GM12878 (cell line): Measurements from ENCODE around the gene TMEM181. TPM values are rescaled to one million over a fixed set of nuclear protein-coding genes. Genes with fewer than 3 reads are reported as not detected.

Source experiments
- ATAC-seq: fragments of 200-7000 bp; cut with Tn5 transposase; 3 replicates; pipeline ENCODE4 v1.9.1; 2020; ENCODE audit warnings: mild to moderate bottlenecking, moderate library complexity
- BruUV-seq: library from RNA; stranded (reverse); fragments of 400-500 nt; replicated peaks from 2 replicates; lab custom pipeline; 2021; lab: Mats Ljungman, UMichigan
- CTCF ChIA-PET: fragments of 300-600 bp; sonication (Branson Sonifier 250); formaldehyde crosslinking; extraction: SDS; loops from one replicate; lab custom pipeline; 2021; ENCODE audit warnings: inconsistent platforms; lab: Yijun Ruan, JAX
- POLR2A ChIA-PET: fragments of 350-600 bp; formaldehyde crosslinking; extraction: SDS; loops from one replicate; lab custom pipeline; 2021; ENCODE audit warnings: inconsistent platforms; lab: Charles Lee
- RAD21 ChIA-PET: fragments of 300-600 bp; sonication (Branson Sonifier 250); formaldehyde crosslinking; loops from one replicate; lab custom pipeline; 2023; ENCODE audit warnings: antibody characterized with exemption; ENCODE audit not compliant: unreplicated experiment; lab: Charles Lee
- SMC1A ChIA-PET: fragments of 300-600 bp; sonication (Branson Sonifier 250); formaldehyde crosslinking; loops from one replicate; lab custom pipeline; 2023; ENCODE audit not compliant: unreplicated experiment, uncharacterized antibody; lab: Charles Lee
- DNase-seq: peaks from one replicate; pipeline ENCODE4 v3.0.0-alpha.2; 2011; ENCODE audit warnings: low read depth, low spot score
- FAIRE-seq: peaks from 3 replicates; lab custom pipeline; 2011; peaks lifted over from hg19 to GRCh38; lab: Jason Lieb, UNC
- H2AFZ ChIP-seq: 2 replicates; pipeline ENCODE4 v1.6.0; 2011; ENCODE audit warnings: low read depth, low read length, control low read depth; ENCODE audit not compliant: control insufficient read depth
- H3K27ac ChIP-seq: 2 replicates; pipeline ENCODE4 v1.5.1; 2011; ENCODE audit warnings: control low read depth; ENCODE audit not compliant: control insufficient read depth, insufficient read depth
- H3K27me3 ChIP-seq, 2 experiments: replicated peaks in 1 of 2; 2 replicates each; pipeline versions ENCODE4 v1.6.0 to v1.6.1; 2011; ENCODE audit warnings: low read length in 1 of 2; ENCODE audit not compliant: control insufficient read depth in 2 of 2, insufficient read depth in 2 of 2
- H3K36me3 ChIP-seq, 2 experiments: 2 replicates each; pipeline ENCODE4 v1.5.1; 2011; ENCODE audit warnings: low read length in 1 of 2; ENCODE audit not compliant: control insufficient read depth in 2 of 2, insufficient read depth in 2 of 2
- H3K4me1 ChIP-seq: 2 replicates; pipeline ENCODE4 v1.6.1; 2011; ENCODE audit warnings: mild to moderate bottlenecking, low read length, moderate library complexity, mixed read lengths; ENCODE audit not compliant: control insufficient read depth, insufficient read depth
- H3K4me2 ChIP-seq: 2 replicates; pipeline ENCODE4 v1.6.0; 2011; ENCODE audit warnings: control low read depth; ENCODE audit not compliant: control insufficient read depth, insufficient read depth
- H3K4me3 ChIP-seq: fragments of 200-600 bp; sonication (generic); 2 replicates; pipeline ENCODE4 v1.5.1; 2016
- H3K79me2 ChIP-seq: 2 replicates; pipeline ENCODE4 v1.6.0; 2011; ENCODE audit warnings: low read length; ENCODE audit not compliant: control insufficient read depth, insufficient read depth
- H3K9ac ChIP-seq: 2 replicates; pipeline ENCODE4 v1.8.0; 2011; ENCODE audit warnings: low read length, control low read depth, mixed read lengths; ENCODE audit not compliant: control insufficient read depth, insufficient read depth
- H3K9me3 ChIP-seq: replicated peaks from 3 replicates; pipeline ENCODE4 v1.5.1; 2011; ENCODE audit warnings: mild to moderate bottlenecking, low read length; ENCODE audit not compliant: control insufficient read depth, insufficient read depth
- H4K20me1 ChIP-seq: 2 replicates; pipeline ENCODE4 v1.6.0; 2011; ENCODE audit not compliant: control insufficient read depth, insufficient read depth
- BRCA1 ChIP-seq: IDR thresholded peaks from 2 replicates; pipeline ENCODE4 v1.6.1; 2011; ENCODE audit warnings: low read depth, low read length, improper control_type of control experiment
- EED ChIP-seq: sonication (generic); IDR thresholded peaks from 2 replicates; pipeline ENCODE4 v1.6.1; 2016; ENCODE audit warnings: antibody characterized with exemption, low read depth
- IKZF1 ChIP-seq: fragments of 450-650 bp; conservative IDR thresholded peaks from 2 replicates; pipeline ENCODE4 v1.6.1; 2017; ENCODE audit warnings: antibody characterized with exemption, mild to moderate bottlenecking
- MEF2A ChIP-seq: IDR thresholded peaks from 2 replicates; pipeline ENCODE4 v1.6.1; 2011; ENCODE audit warnings: low read depth, mild to moderate bottlenecking, low read length, moderate library complexity; ENCODE audit not compliant: insufficient read depth
- MEF2B ChIP-seq: fragments of 450-650 bp; IDR thresholded peaks from 2 replicates; pipeline ENCODE4 v1.6.1; 2018; ENCODE audit warnings: mild to moderate bottlenecking, moderate library complexity; ENCODE audit not compliant: partially characterized antibody, poor library complexity, severe bottlenecking
- MYB ChIP-seq: fragments of 150-350 bp; IDR thresholded peaks from 2 replicates; pipeline ENCODE4 v1.6.1; 2014; ENCODE audit warnings: mild to moderate bottlenecking, low read depth, low read length, borderline replicate concordance
- RELA ChIP-seq: fragments of 450-650 bp; IDR thresholded peaks from 2 replicates; pipeline ENCODE4 v1.8.0; 2014; ENCODE audit warnings: borderline replicate concordance; ENCODE audit not compliant: partially characterized antibody
- ZNF24 ChIP-seq: fragments of 450-650 bp; IDR thresholded peaks from 2 replicates; pipeline ENCODE4 v1.6.1; 2017; ENCODE audit warnings: antibody characterized with exemption, mild to moderate bottlenecking
- WGBS: methylation state at CpG from one replicate; pipeline ENCODE4 v1.1.6; 2016; ENCODE audit warnings: low lambda C conversion rate; ENCODE audit not compliant: insufficient replicate concordance, insufficient coverage; ENCODE audit errors: missing lambda C conversion rate; 5-methylcytosine and 5-hydroxymethylcytosine counted together
- in situ Hi-C: fragments of 300-500 bp; cut with MboI; formaldehyde crosslinking; loops from 9 replicates; pipeline ENCODE4 v1.14.3; 2018; ENCODE audit warnings: mixed read lengths
- intact Hi-C: fragments of 100-400 bp; cut with micrococcal nuclease; formaldehyde crosslinking; loops from one replicate; pipeline ENCODE4 v1.14.2; 2022; ENCODE audit not compliant: unreplicated experiment
- polyA plus RNA-seq, 11 experiments: library from polyadenylated mRNA; depleted of rRNA in 4 of 11; unstranded in 6 of 11; stranded (reverse) in 5 of 11; fragments of >200 nt; fragmentation: Nextera tagmentation in 4 of 11; fragmentation: Illumina TruSeq in 1 of 11; extraction: Ambion mirVana in 4 of 11; extraction: Trizol in 1 of 11; gene quantifications; 1 replicate in 1 of 11; 2 replicates in 10 of 11; pipeline versions ENCODE4 v1.2.1 to v1.2.3, GENCODE V29; 2011 to 2016; ENCODE audit warnings: inconsistent platforms in 2 of 11, missing spikeins in 2 of 11, low read depth in 1 of 11
- total RNA-seq, 4 experiments: library from RNA; depleted of rRNA in 3 of 4; stranded (reverse); fragments of >200 nt in 3 of 4; fragmentation: Illumina TruSeq in 1 of 4; extraction: Trizol in 1 of 4; gene quantifications; 2 replicates each; pipeline versions ENCODE4 v1.2.1 to v1.2.3, GENCODE V29; 2013 to 2021
- TF ChIP-seq, protein P1 (sequence below): fragments of 450-650 bp; IDR thresholded peaks from 2 replicates; pipeline ENCODE4 v1.6.1; 2016; ENCODE audit warnings: mild to moderate bottlenecking
- TF ChIP-seq, protein P2 (sequence below): IDR thresholded peaks from 2 replicates; pipeline ENCODE4 v1.6.1; 2012; ENCODE audit warnings: low read depth, low read length, improper control_type of control experiment
- TF ChIP-seq, protein P3 (sequence below): IDR thresholded peaks from 2 replicates; pipeline ENCODE4 v1.6.1; 2012; ENCODE audit warnings: low read depth, low read length, improper control_type of control experiment
- TF ChIP-seq, protein P4 (sequence below): fragments of 450-650 bp; IDR thresholded peaks from 2 replicates; pipeline ENCODE4 v1.6.1; 2017; ENCODE audit warnings: low read depth, mild to moderate bottlenecking, moderate library complexity
- TF ChIP-seq, protein P5 (sequence below): fragments of 450-650 bp; formaldehyde crosslinking; IDR thresholded peaks from 2 replicates; pipeline ENCODE4 v1.4.0; 2020; ENCODE audit warnings: mild to moderate bottlenecking, moderate library complexity

The TMEM181 gene
- total and polyA plus RNA-seq, 10 of the 15 experiments (the other 5 are each of a cell fraction or from before 2014, with no cell fraction given): 1.5 to 7.9 (median 5.2) TPM

DNA sequence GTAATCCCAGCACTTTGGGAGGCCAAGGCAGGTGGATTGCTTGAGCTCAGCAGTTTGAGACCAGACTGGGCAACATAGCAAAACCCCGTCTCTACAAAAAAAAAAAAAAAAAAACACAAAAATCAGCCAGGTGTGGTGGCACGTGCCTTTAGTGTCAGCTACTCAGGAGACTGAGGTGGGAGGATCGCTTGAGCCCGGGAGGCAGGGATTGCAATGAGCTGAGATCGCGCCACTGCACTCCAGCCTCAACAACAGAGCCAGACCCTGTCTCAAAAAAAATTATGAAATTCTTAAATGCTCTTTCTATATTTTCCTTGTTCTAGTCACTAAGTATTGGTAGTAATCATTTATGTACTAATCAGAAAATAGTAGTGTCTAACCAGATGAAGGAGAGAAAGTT, 120.6 kb downstream of the TMEM181 start (continued):
- TF ChIP-seq, protein P1, sequence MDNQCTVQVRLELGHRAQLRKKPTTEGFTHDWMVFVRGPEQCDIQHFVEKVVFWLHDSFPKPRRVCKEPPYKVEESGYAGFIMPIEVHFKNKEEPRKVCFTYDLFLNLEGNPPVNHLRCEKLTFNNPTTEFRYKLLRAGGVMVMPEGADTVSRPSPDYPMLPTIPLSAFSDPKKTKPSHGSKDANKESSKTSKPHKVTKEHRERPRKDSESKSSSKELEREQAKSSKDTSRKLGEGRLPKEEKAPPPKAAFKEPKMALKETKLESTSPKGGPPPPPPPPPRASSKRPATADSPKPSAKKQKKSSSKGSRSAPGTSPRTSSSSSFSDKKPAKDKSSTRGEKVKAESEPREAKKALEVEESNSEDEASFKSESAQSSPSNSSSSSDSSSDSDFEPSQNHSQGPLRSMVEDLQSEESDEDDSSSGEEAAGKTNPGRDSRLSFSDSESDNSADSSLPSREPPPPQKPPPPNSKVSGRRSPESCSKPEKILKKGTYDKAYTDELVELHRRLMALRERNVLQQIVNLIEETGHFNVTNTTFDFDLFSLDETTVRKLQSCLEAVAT: no peak
- no peak for TF ChIP-seq MEF2B
- TF ChIP-seq, protein P2, sequence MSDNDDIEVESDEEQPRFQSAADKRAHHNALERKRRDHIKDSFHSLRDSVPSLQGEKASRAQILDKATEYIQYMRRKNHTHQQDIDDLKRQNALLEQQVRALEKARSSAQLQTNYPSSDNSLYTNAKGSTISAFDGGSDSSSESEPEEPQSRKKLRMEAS: no peak

DNA sequence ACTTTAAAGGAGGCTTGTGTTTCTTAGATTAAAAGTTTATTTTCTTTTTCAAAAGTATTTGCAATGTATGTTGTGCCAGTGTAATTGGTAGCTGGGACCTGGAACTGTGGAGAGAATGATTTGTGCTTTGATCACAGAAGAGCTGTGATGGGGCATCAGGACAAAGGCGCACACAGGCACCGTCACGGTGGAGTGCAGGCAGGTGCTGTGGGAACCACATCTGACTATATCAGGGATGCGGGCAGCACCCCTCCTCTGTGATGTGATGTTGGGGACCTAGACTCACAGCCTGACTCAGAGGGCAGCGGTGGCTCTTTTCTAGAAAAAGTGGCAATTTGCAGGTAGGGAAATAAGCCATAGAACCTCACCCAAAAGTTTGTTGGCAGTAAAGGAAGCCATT, 124.4 kb downstream of the TMEM181 start:
- Histone ChIP-seq H3K4me2 (no peak overlapping the region), H3K9ac (no peak overlapping the region), H2AFZ (no peak overlapping the region), H3K9me3 (no peaks in the 10 kb centered on the region; the same call in 2 of the 3 replicates), H3K27me3 (no peaks in the 10 kb centered on the region), H3K79me2 (no peaks in the 10 kb centered on the region), H3K36me3 (no peaks in the 10 kb centered on the region), H3K27ac (no peak overlapping the region), H3K4me3 (no peak overlapping the region), H3K4me1 (peaks cover 13% of the 10 kb centered on the region), H4K20me1 (no peaks in the 10 kb centered on the region)
- CTCF ChIA-PET: interaction anchor here (1.1 to 2.6 kb wide), 2 partner anchors 266 to 470 kb away, joined by 3 to 11 read pairs; no protein-coding TSS in a partner anchor
- RAD21 ChIA-PET: interaction anchor here (0.7 kb wide), 1 partner anchor 330 kb away, joined by 5 read pairs; no protein-coding TSS in a partner anchor
- ATAC-seq (no peak), FAIRE-seq (no peak), DNase-seq (no peak)
- no TSS peak for BruUV-seq
- 96% methylated on average over 5 of the region's 5 CpGs for WGBS
- SMC1A ChIA-PET: interaction anchor here (1.3 to 1.9 kb wide), 2 partner anchors 13 to 25 kb away, joined by 4 to 5 read pairs; no protein-coding TSS in a partner anchor
- intact Hi-C loops (no loop called here), in situ Hi-C loops (no loop called here)
- POLR2A ChIA-PET: interaction anchor here (0.7 kb wide), 1 partner anchor 39 kb away, joined by 5 read pairs; no protein-coding TSS in a partner anchor
- no peak for TF ChIP-seq IKZF1
- TF ChIP-seq EED: no peak
- TF ChIP-seq, protein P3, sequence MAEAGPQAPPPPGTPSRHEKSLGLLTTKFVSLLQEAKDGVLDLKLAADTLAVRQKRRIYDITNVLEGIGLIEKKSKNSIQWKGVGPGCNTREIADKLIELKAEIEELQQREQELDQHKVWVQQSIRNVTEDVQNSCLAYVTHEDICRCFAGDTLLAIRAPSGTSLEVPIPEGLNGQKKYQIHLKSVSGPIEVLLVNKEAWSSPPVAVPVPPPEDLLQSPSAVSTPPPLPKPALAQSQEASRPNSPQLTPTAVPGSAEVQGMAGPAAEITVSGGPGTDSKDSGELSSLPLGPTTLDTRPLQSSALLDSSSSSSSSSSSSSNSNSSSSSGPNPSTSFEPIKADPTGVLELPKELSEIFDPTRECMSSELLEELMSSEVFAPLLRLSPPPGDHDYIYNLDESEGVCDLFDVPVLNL: no peak
- no peak for TF ChIP-seq MYB
- TF ChIP-seq BRCA1: no peak
- TF ChIP-seq, protein P4, sequence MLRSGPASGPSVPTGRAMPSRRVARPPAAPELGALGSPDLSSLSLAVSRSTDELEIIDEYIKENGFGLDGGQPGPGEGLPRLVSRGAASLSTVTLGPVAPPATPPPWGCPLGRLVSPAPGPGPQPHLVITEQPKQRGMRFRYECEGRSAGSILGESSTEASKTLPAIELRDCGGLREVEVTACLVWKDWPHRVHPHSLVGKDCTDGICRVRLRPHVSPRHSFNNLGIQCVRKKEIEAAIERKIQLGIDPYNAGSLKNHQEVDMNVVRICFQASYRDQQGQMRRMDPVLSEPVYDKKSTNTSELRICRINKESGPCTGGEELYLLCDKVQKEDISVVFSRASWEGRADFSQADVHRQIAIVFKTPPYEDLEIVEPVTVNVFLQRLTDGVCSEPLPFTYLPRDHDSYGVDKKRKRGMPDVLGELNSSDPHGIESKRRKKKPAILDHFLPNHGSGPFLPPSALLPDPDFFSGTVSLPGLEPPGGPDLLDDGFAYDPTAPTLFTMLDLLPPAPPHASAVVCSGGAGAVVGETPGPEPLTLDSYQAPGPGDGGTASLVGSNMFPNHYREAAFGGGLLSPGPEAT: no peak
- no peak for TF ChIP-seq MEF2A
- TF ChIP-seq, protein P5, sequence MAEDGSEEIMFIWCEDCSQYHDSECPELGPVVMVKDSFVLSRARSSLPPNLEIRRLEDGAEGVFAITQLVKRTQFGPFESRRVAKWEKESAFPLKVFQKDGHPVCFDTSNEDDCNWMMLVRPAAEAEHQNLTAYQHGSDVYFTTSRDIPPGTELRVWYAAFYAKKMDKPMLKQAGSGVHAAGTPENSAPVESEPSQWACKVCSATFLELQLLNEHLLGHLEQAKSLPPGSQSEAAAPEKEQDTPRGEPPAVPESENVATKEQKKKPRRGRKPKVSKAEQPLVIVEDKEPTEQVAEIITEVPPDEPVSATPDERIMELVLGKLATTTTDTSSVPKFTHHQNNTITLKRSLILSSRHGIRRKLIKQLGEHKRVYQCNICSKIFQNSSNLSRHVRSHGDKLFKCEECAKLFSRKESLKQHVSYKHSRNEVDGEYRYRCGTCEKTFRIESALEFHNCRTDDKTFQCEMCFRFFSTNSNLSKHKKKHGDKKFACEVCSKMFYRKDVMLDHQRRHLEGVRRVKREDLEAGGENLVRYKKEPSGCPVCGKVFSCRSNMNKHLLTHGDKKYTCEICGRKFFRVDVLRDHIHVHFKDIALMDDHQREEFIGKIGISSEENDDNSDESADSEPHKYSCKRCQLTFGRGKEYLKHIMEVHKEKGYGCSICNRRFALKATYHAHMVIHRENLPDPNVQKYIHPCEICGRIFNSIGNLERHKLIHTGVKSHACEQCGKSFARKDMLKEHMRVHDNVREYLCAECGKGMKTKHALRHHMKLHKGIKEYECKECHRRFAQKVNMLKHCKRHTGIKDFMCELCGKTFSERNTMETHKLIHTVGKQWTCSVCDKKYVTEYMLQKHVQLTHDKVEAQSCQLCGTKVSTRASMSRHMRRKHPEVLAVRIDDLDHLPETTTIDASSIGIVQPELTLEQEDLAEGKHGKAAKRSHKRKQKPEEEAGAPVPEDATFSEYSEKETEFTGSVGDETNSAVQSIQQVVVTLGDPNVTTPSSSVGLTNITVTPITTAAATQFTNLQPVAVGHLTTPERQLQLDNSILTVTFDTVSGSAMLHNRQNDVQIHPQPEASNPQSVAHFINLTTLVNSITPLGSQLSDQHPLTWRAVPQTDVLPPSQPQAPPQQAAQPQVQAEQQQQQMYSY: no peak
- TF ChIP-seq ZNF24: no peak
- no peak for TF ChIP-seq RELA
